Endothelial cell of umbilical vein (primary cell): ENCODE results near the gene IFNGR1. TPM values are rescaled to one million over a fixed set of nuclear protein-coding genes. Genes with fewer than 3 reads are reported as not detected.

ENCODE experiments used
- BruUV-seq: library from RNA; stranded (reverse); fragments of 400-500 nt; replicated peaks from 2 replicates; lab custom pipeline; 2021; lab: Mats Ljungman, UMichigan
- CTCF ChIA-PET: fragments of 300-600, 350-600 bp; sonication (Branson Sonifier 250); formaldehyde crosslinking; loops from one replicate; lab custom pipeline; 2021; ENCODE audit warnings: antibody characterized with exemption, inconsistent platforms; lab: Charles Lee
- POLR2A ChIA-PET: fragments of 300-600, 350-600 bp; sonication (Branson Sonifier 250); formaldehyde crosslinking; loops from one replicate; lab custom pipeline; 2021; ENCODE audit warnings: antibody characterized with exemption, inconsistent platforms; lab: Charles Lee
- DNase-seq: peaks from one replicate; pipeline ENCODE4 v3.0.0-alpha.2; 2011; ENCODE audit warnings: low read depth, low spot score
- FAIRE-seq: peaks from 2 replicates; lab custom pipeline; 2011; peaks lifted over from hg19 to GRCh38; lab: Jason Lieb, UNC
- H2AFZ ChIP-seq: 2 replicates; pipeline ENCODE4 v1.6.0; 2012; ENCODE audit warnings: low read depth, low read length, control low read depth, inconsistent platforms
- H3K27ac ChIP-seq: 2 replicates; pipeline ENCODE4 v1.5.1; 2011; ENCODE audit warnings: low read depth, mild to moderate bottlenecking, control low read depth, low read length, moderate library complexity; ENCODE audit not compliant: insufficient read depth
- H3K27me3 ChIP-seq, 2 experiments: 2 replicates each; pipeline versions ENCODE4 v1.6.0 to v1.6.1; 2011; ENCODE audit warnings: low read length in 2 of 2, mixed read lengths in 1 of 2; ENCODE audit not compliant: control insufficient read depth in 2 of 2, insufficient read depth in 2 of 2
- H3K36me3 ChIP-seq, 2 experiments: 2 replicates in 1 of 2; 3 replicates in 1 of 2; pipeline ENCODE4 v1.5.1; 2011; ENCODE audit warnings: low read length in 2 of 2, mild to moderate bottlenecking in 1 of 2, moderate library complexity in 1 of 2; ENCODE audit not compliant: control insufficient read depth in 2 of 2, insufficient read depth in 2 of 2; ENCODE audit errors: extremely low read depth in 1 of 2
- H3K4me1 ChIP-seq: 3 replicates; pipeline ENCODE4 v1.5.1; 2011; ENCODE audit warnings: mild to moderate bottlenecking, low read length; ENCODE audit not compliant: control insufficient read depth, insufficient read depth; ENCODE audit errors: extremely low read depth
- H3K4me2 ChIP-seq: 2 replicates; pipeline ENCODE4 v1.6.1; 2011; ENCODE audit warnings: low read length, control low read depth, mixed read lengths; ENCODE audit not compliant: insufficient read depth
- H3K4me3 ChIP-seq, 3 experiments: fragments of 200-600 bp in 1 of 3; sonication (generic), shearing (Covaris generic) in 1 of 3; replicated peaks in 1 of 3; 2 replicates each; pipeline ENCODE4 v1.5.1; 2011 to 2016; ENCODE audit warnings: control low read depth in 3 of 3, low read length in 3 of 3, mild to moderate bottlenecking in 2 of 3, inconsistent platforms in 1 of 3, low read depth in 1 of 3, moderate library complexity in 1 of 3; ENCODE audit not compliant: insufficient read depth in 1 of 3
- H3K79me2 ChIP-seq: 2 replicates; pipeline ENCODE4 v1.6.0; 2012; ENCODE audit warnings: low read length, inconsistent platforms; ENCODE audit not compliant: control insufficient read depth, insufficient read depth
- H3K9ac ChIP-seq: replicated peaks from 2 replicates; pipeline ENCODE3; 2011; ENCODE audit warnings: low read length, control low read depth; ENCODE audit not compliant: insufficient read depth; ENCODE audit errors: extremely low read depth
- H3K9me1 ChIP-seq: replicated peaks from 3 replicates; pipeline ENCODE4 v1.6.0; 2011; ENCODE audit warnings: mild to moderate bottlenecking, low read length; ENCODE audit not compliant: control insufficient read depth, insufficient read depth; ENCODE audit errors: extremely low read depth
- H3K9me3 ChIP-seq: replicated peaks from 2 replicates; pipeline ENCODE4 v1.5.1; 2012; ENCODE audit warnings: low read length, inconsistent platforms; ENCODE audit not compliant: control insufficient read depth, insufficient read depth
- H4K20me1 ChIP-seq: replicated peaks from 2 replicates; pipeline ENCODE3; 2011; ENCODE audit warnings: mild to moderate bottlenecking, low read length; ENCODE audit not compliant: control insufficient read depth, insufficient read depth; ENCODE audit errors: extremely low read depth
- FOS ChIP-seq: IDR thresholded peaks from 2 replicates; pipeline ENCODE4 v1.6.1; 2011; ENCODE audit warnings: mild to moderate bottlenecking, low read length, moderate library complexity, borderline replicate concordance; ENCODE audit not compliant: insufficient read depth
- GATA2 ChIP-seq: IDR thresholded peaks from 2 replicates; pipeline ENCODE4 v1.7.0; 2011; ENCODE audit warnings: low read depth, mild to moderate bottlenecking, moderate library complexity, mixed read lengths, low read length; ENCODE audit not compliant: insufficient read length, insufficient read depth
- JUN ChIP-seq: IDR thresholded peaks from 2 replicates; pipeline ENCODE4 v1.6.1; 2011; ENCODE audit warnings: borderline replicate concordance, low read depth; ENCODE audit not compliant: insufficient read length, insufficient read depth
- MYC ChIP-seq: IDR thresholded peaks from one replicate; pipeline ENCODE4 v1.6.1; 2011; ENCODE audit warnings: mild to moderate bottlenecking, low read depth, low read length
- POLR2A ChIP-seq: IDR thresholded peaks from 2 replicates; pipeline ENCODE4 v1.6.1; 2012; ENCODE audit warnings: low read depth, mild to moderate bottlenecking, control low read depth, low read length
- POLR2AphosphoS5 ChIP-seq: IDR thresholded peaks from 2 replicates; pipeline ENCODE4 v1.6.1; 2012; ENCODE audit warnings: low read depth, mild to moderate bottlenecking, control low read depth, low read length, moderate library complexity; ENCODE audit not compliant: insufficient read depth
- dilution Hi-C: fragments of 300-500 bp; cut with MboI; formaldehyde crosslinking; loops from one replicate; pipeline ENCODE4 v1.15.0; 2019; ENCODE audit warnings: low sequenced_read_pairs; ENCODE audit not compliant: extremely low pct_ligation_motif_present
- intact Hi-C: fragments of 100-400 bp; cut with micrococcal nuclease; formaldehyde crosslinking; loops from one replicate; pipeline ENCODE4 v1.10.0; 2022
- polyA plus RNA-seq, 4 experiments: library from polyadenylated mRNA; depleted of rRNA in 3 of 4; stranded (reverse) in 3 of 4; unstranded in 1 of 4; fragments of >200 nt; gene quantifications; 2 replicates each; pipeline versions ENCODE4 v1.2.1 to v1.2.3, GENCODE V29; 2011 to 2012; ENCODE audit warnings: missing spikeins in 1 of 4
- total RNA-seq: library from RNA; stranded (reverse); gene quantifications from 2 replicates; pipeline ENCODE4 v1.2.3, GENCODE V29; 2021
- TF ChIP-seq, protein P1 (sequence below): IDR thresholded peaks from 2 replicates; pipeline ENCODE4 v1.6.1; 2011; ENCODE audit not compliant: insufficient read depth, insufficient read length
- TF ChIP-seq, protein P2 (sequence below), 2 donors: IDR thresholded peaks; 1 replicate in 1 of 2; 2 replicates in 1 of 2; pipeline ENCODE4 v1.5.1; 2011; ENCODE audit warnings: low read length in 2 of 2, mild to moderate bottlenecking in 2 of 2, moderate library complexity in 2 of 2, control low read depth in 1 of 2, inconsistent platforms in 1 of 2, low read depth in 1 of 2; ENCODE audit not compliant: insufficient read depth in 1 of 2; ENCODE audit errors: extremely low read depth in 1 of 2

The IFNGR1 gene
- total and polyA plus RNA-seq, 2 donors (not counting 3 experiments of a cell fraction or from before 2014, with no cell fraction given), result 19.1 to 31.2 TPM

GRCh38 chr6:137206577-137206976 lies 12.6 kb downstream of the IFNGR1 start:
- Histone ChIP-seq H3K9me1 (no peaks in the 10 kb centered on the region), H3K36me3 (peaks cover 4 to 12% of the 10 kb centered on the region in 2 experiments), H3K79me2 (peaks cover 31% of the 10 kb centered on the region), H3K4me3 (no peak overlapping the region), H3K9ac (no peak overlapping the region), H3K27ac (no peak overlapping the region), H3K9me3 (no peaks in the 10 kb centered on the region), H3K4me1 (peaks cover 5% of the 10 kb centered on the region), H2AFZ (no peak overlapping the region), H3K4me2 (peak overlapping the region; percentile 31), H3K27me3 (no peaks in the 10 kb centered on the region), H4K20me1 (no peaks in the 10 kb centered on the region)
- POLR2A ChIA-PET, result no interaction called here
- FAIRE-seq (no peak), DNase-seq (peak; percentile 44)
- TF ChIP-seq POLR2AphosphoS5, result no peak
- TF ChIP-seq, protein P1, sequence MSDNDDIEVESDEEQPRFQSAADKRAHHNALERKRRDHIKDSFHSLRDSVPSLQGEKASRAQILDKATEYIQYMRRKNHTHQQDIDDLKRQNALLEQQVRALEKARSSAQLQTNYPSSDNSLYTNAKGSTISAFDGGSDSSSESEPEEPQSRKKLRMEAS, result no peak
- TF ChIP-seq MYC, result no peak
- TF ChIP-seq GATA2, result no peak
- TF ChIP-seq, protein P2, sequence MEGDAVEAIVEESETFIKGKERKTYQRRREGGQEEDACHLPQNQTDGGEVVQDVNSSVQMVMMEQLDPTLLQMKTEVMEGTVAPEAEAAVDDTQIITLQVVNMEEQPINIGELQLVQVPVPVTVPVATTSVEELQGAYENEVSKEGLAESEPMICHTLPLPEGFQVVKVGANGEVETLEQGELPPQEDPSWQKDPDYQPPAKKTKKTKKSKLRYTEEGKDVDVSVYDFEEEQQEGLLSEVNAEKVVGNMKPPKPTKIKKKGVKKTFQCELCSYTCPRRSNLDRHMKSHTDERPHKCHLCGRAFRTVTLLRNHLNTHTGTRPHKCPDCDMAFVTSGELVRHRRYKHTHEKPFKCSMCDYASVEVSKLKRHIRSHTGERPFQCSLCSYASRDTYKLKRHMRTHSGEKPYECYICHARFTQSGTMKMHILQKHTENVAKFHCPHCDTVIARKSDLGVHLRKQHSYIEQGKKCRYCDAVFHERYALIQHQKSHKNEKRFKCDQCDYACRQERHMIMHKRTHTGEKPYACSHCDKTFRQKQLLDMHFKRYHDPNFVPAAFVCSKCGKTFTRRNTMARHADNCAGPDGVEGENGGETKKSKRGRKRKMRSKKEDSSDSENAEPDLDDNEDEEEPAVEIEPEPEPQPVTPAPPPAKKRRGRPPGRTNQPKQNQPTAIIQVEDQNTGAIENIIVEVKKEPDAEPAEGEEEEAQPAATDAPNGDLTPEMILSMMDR (IDR thresholded peaks at IDR 0.05; ENCODE audit: extremely low read depth in 1 of 2, insufficient read depth in 1 of 2, low read depth in 1 of 2, low read length in 2 of 2), result no peak
- TF ChIP-seq JUN, result no peak
- TF ChIP-seq POLR2A, result no peak
- TF ChIP-seq FOS, result no peak
- no TSS peak for BruUV-seq
- CTCF ChIA-PET, result no interaction called here
- dilution Hi-C loops (no loop called here), intact Hi-C loops (no loop called here)
